Heart left ventricle (tissue), 16 donors: Measurements from ENCODE around the gene NUP50. TPM values are rescaled to one million over a fixed set of nuclear protein-coding genes. Genes with fewer than 3 reads are reported as not detected.

Source experiments
- ATAC-seq, 4 donors: fragments of 200-7000 bp; cut with Tn5 transposase; one replicate each; pipeline ENCODE4 v1.9.1; 2020 to 2022; ENCODE audit warnings: moderate library complexity in 4 of 4, mild to moderate bottlenecking in 3 of 4, moderate number of reproducible peaks in 1 of 4
- DNase-seq, 5 donors: peaks; one replicate each; pipeline ENCODE4 v3.0.0-alpha.2; 2020
- H3K27ac ChIP-seq, 12 donors: fragments of 200-600 bp; sonication (generic) in 4 of 12; one replicate each; pipeline versions ENCODE4 v1.5.0 to v1.8.0; 2016 to 2022; ENCODE audit warnings: mild to moderate bottlenecking in 2 of 12
- H3K27me3 ChIP-seq, 9 donors: fragments of 200-600 bp; sonication (generic) in 2 of 9; one replicate each; pipeline versions ENCODE4 v1.5.1 to v1.8.0; 2016 to 2022; ENCODE audit warnings: mild to moderate bottlenecking in 3 of 9
- H3K36me3 ChIP-seq, 9 donors: fragments of 200-600 bp; sonication (generic) in 2 of 9; one replicate each; pipeline versions ENCODE4 v1.5.0 to v1.8.0; 2018 to 2022; ENCODE audit warnings: mild to moderate bottlenecking in 2 of 9
- H3K4me1 ChIP-seq, 12 donors: fragments of 200-600 bp; sonication (generic) in 4 of 12; one replicate each; pipeline versions ENCODE4 v1.5.0 to v1.8.0; 2016 to 2022; ENCODE audit warnings: mild to moderate bottlenecking in 3 of 12
- H3K4me3 ChIP-seq, 12 donors: fragments of 200-600 bp; sonication (generic) in 4 of 12; one replicate each; pipeline versions ENCODE4 v1.5.0 to v1.8.0; 2017 to 2022; ENCODE audit warnings: mild to moderate bottlenecking in 9 of 12, moderate library complexity in 4 of 12
- H3K9me3 ChIP-seq, 12 donors: fragments of 200-600 bp; sonication (generic) in 4 of 12; one replicate each; pipeline versions ENCODE4 v1.5.0 to v1.8.0; 2016 to 2022; ENCODE audit warnings: mild to moderate bottlenecking in 1 of 12
- CTCF ChIP-seq, 12 donors: fragments of 200-600 bp; sonication (generic) in 4 of 12; IDR thresholded peaks; one replicate each; pipeline versions ENCODE4 v1.5.0 to v1.8.0; 2018 to 2022; ENCODE audit warnings: antibody characterized with exemption in 12 of 12, mild to moderate bottlenecking in 5 of 12
- POLR2A ChIP-seq, 2 donors: fragments of 450-650 bp; IDR thresholded peaks; one replicate each; pipeline ENCODE4 v1.6.1; 2017; ENCODE audit warnings: antibody characterized with exemption in 2 of 2, mild to moderate bottlenecking in 2 of 2, moderate library complexity in 2 of 2
- WGBS, 4 donors: extraction: QIAGEN DNeasy Blood & Tissue Kit in 2 of 4; methylation state at CpG; one replicate each; pipeline versions ENCODE4 v1.1.5 to v1.1.7; 2013 to 2018; 5-methylcytosine and 5-hydroxymethylcytosine counted together
- intact Hi-C, 10 donors: fragments of 100-400 bp; cut with DNase I; formaldehyde crosslinking; loops; one replicate each; pipeline versions ENCODE4 v1.11.1 to v1.14.2; 2022
- polyA plus RNA-seq, 2 donors: library from polyadenylated mRNA; stranded (reverse); fragments of 200-250 nt; gene quantifications; one replicate each; pipeline ENCODE4 v1.2.3, GENCODE V29; 2013
- total RNA-seq, 9 donors: library from RNA; depleted of rRNA in 2 of 9; stranded (reverse); fragments of >200 nt in 2 of 9; fragmentation: NEBNext Ultra II Directional in 3 of 9; extraction: Animal tissue kit (Norgen Biotek cat#: 25700) in 3 of 9; gene quantifications; one replicate each; pipeline versions ENCODE4 v1.1.0 to v1.2.4, GENCODE V29; 2016 to 2023
- donor health status: ischemic (EF 13 %, LVEDD 7.1; RV severe dilation, severe dysfunction).
- donor health status: healthy with polysubstance abuse.
- donor health status: DM: no; HTN: yes; CAD: no.
- donor health status: DM: no; HTN: no; CAD: no.
- donor health status: ischemic (EF 25% LVEDD 6.9; RV normal size, moderate dysfunction).
- donor health status: ischemic (EF 25% LVEDD 5.7; RV mildly dilated, moderate dysfunction).
- donor health status: healthy.
- donor health status: DM: yes; HTN: yes; CAD: no.
- donor health status: ischemic (EF 35%, LVEDD 5.7; RV mildly dilated, moderate dysfunction).
- donor health status: nonischemic (EF 11% LVEDD 7.7; RV severe dilation, severe dysfunction).
- donor health status: DM: yes; HTN: yes; CAD: no.
- donor health status: PGD.
- donor health status: ischemic (EF 29% LVEDD 5.4; RV normal size, mild dysfunction).
- donor health status: nonischemic (EF 23%, LVEDD 6.1; RV moderate dilation, normal function).

NUP50 gene
- total and polyA plus RNA-seq, 11 donors, result 5.8 to 42.6 (median 14.1) TPM

- H3K27ac ChIP-seq, result no peak overlapping the region
Observed at GRCh38 chr22:45200230-45200629, 36.5 kb downstream of the NUP50 start.

GRCh38 chr22:45200860-45201511 is 37.3 kb downstream of the NUP50 start:
- TF ChIP-seq CTCF (IDR thresholded peaks at IDR 0.05), result no peak
- TF ChIP-seq POLR2A (IDR thresholded peaks at IDR 0.05), result no peak
- DNase-seq (no peak), ATAC-seq (no peak)
- Histone ChIP-seq H3K36me3 (peaks cover 0 to 97% (median 23%) of the 10 kb centered on the region in 9 donors), H3K9me3 (no peaks in the 10 kb centered on the region), H3K4me1 (no peaks in the 10 kb centered on the region), H3K27me3 (no peaks in the 10 kb centered on the region), H3K27ac (peak overlapping the region in 1 of 12 donors; percentile 5), H3K4me3 (no peak overlapping the region)
- intact Hi-C loops, result no loop called here
- WGBS, 4 donors, result 90 to 94% (median 92%) methylated on average over 16 to 18 of the region's 18 CpGs

More at GRCh38 chr22:45200230-45200629, 36.5 kb downstream of the NUP50 start:
- Histone ChIP-seq H3K9me3 (no peaks in the 10 kb centered on the region), H3K4me3 (no peak overlapping the region), H3K4me1 (no peaks in the 10 kb centered on the region), H3K27me3 (no peaks in the 10 kb centered on the region), H3K36me3 (peaks cover 0 to 93% (median 26%) of the 10 kb centered on the region in 9 donors)
- ATAC-seq (no peak), DNase-seq (no peak)
- 87 to 96% (median 94%) methylated on average over 9 of the region's 9 CpGs for WGBS, 4 donors
- intact Hi-C loops, result no loop called here
- TF ChIP-seq CTCF (IDR thresholded peaks at IDR 0.05) (no peak), POLR2A (IDR thresholded peaks at IDR 0.05) (no peak)

GRCh38 chr22:45201678-45202332 is 38.1 kb downstream of the NUP50 start:
- 74 to 86% (median 83%) methylated on average over 8 to 9 of the region's 9 CpGs for WGBS, 4 donors
- H3K36me3 ChIP-seq, result peaks cover 0 to 91% (median 17%) of the 10 kb centered on the region in 9 donors
- peak overlapping the region in 1 of 12 donors; percentile 5 for H3K27ac ChIP-seq
- H3K4me3 ChIP-seq, result no peak overlapping the region
- no peaks in the 10 kb centered on the region for H3K9me3 ChIP-seq
- intact Hi-C loops, result no loop called here
- no peaks in the 10 kb centered on the region for H3K27me3 ChIP-seq
- DNase-seq (no peak), ATAC-seq (no peak)
- H3K4me1 ChIP-seq, result no peaks in the 10 kb centered on the region
- TF ChIP-seq CTCF (IDR thresholded peaks at IDR 0.05) (no peak), POLR2A (IDR thresholded peaks at IDR 0.05) (no peak)

GRCh38 chr22:45202333-45203149 is 38.8 kb downstream of the NUP50 start:
- ATAC-seq, result no peak
- Histone ChIP-seq H3K4me3 (no peak overlapping the region), H3K36me3 (peaks cover 0 to 85% (median 17%) of the 10 kb centered on the region in 9 donors), H3K9me3 (no peaks in the 10 kb centered on the region), H3K4me1 (no peaks in the 10 kb centered on the region), H3K27ac (no peak overlapping the region), H3K27me3 (no peaks in the 10 kb centered on the region)
- WGBS, 4 donors, result 90 to 96% (median 93%) methylated on average over 18 to 36 of the region's 36 CpGs
- DNase-seq, result peak in 1 of 5 donors; percentile 62
- intact Hi-C loops, result no loop called here
- TF ChIP-seq CTCF (IDR thresholded peaks at IDR 0.05), result no peak
- no peak for TF ChIP-seq POLR2A (IDR thresholded peaks at IDR 0.05)
